ENCODE measurements around the gene C12orf75. TPM values are rescaled to one million over a fixed set of nuclear protein-coding genes. Genes with fewer than 3 reads are reported as not detected.

The C12orf75 gene
- total and polyA plus RNA-seq, 2 of the 13 experiments (the other 11 are each of a cell fraction or from before 2014, with no cell fraction given), result 16.1 to 19.8 TPM

DNA sequence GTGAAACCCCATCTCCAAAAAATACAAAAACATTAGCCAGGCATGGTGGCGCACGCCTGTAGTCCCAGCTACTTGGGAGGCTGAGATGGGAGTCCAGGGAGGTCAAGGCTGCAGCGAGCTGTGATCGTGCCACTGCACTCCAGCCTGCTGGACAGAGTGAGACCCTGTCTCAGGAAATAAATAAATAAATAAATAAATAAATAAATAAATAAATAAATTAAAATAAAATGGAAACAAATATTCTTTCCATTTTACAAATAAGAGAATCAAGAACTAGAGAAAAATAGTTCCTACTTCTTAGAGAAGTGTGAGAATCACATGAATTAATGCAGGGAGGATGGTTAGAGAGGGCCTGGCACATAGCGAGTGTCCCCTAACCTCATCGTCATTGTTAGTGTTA, 53.7 kb downstream of the C12orf75 start:
- CTCF ChIA-PET (ENCODE audit: low intra/inter-chr PET ratio, low total read pairs), result interaction anchor here (1.3 to 1.6 kb wide), 2 partner anchors 105 to 106 kb away, joined by 3 to 6 read pairs; no protein-coding TSS in a partner anchor
- FAIRE-seq, result no peak
- DNase-seq (ENCODE audit: low spot score), result no peak
- Histone ChIP-seq H4K20me1 (ENCODE audit: insufficient read depth, low read length) (no peaks in the 10 kb centered on the region), H3K79me2 (ENCODE audit: insufficient read depth, low read length) (no peaks in the 10 kb centered on the region), H2AFZ (ENCODE audit: low read length) (no peak overlapping the region), H3K4me3 (replicated peaks in 1 of 3; ENCODE audit: insufficient read depth in 1 of 3, low read depth in 2 of 3, low read length in 3 of 3) (no peak overlapping the region), H3K27ac (ENCODE audit: extremely low read length, insufficient read depth, low read length) (no peak overlapping the region), H3K9ac (ENCODE audit: insufficient read depth, low read depth, low read length) (no peak overlapping the region), H3K9me3 (ENCODE audit: low read length) (no peaks in the 10 kb centered on the region), H3K4me1 (ENCODE audit: insufficient read depth, low read length) (peaks cover 7% of the 10 kb centered on the region), H3K36me3 (replicated peaks in 1 of 2; ENCODE audit: control insufficient read depth in 1 of 2, insufficient read depth in 2 of 2, low read length in 2 of 2) (no peaks in the 10 kb centered on the region), H3K4me2 (ENCODE audit: low read depth, low read length) (no peak overlapping the region), H3K27me3 (ENCODE audit: control insufficient read depth in 1 of 2, insufficient read depth in 2 of 2, low read length in 2 of 2) (no peaks in the 10 kb centered on the region)
- in situ Hi-C loops (cut with HindIII; ENCODE audit: extremely low pct_ligation_motif_present, low pct_unique_long_range_greater_than_20kb), result loop anchor here (5.0 to 25.0 kb wide), 2 partner anchors 107 to 397 kb away; partner anchors contain the start of gene NOPCHAP1
- no peak for ATAC-seq
- BruUV-seq (replicated peaks), result no TSS peak
- WGBS (ENCODE audit: low lambda C conversion rate), result 82% methylated on average over 6 of the region's 6 CpGs
- TF ChIP-seq ZNF644 (CRISPR knock-in tag; IDR thresholded peaks at IDR 0.05; ENCODE audit: low read depth) (no peak), DPF2 (CRISPR knock-in tag; IDR thresholded peaks at IDR 0.05; ENCODE audit: borderline replicate concordance, low read depth) (no peak), KAT2B (IDR thresholded peaks at IDR 0.05; ENCODE audit: borderline replicate concordance, low read depth, low read length) (no peak), KDM2A (CRISPR knock-in tag; IDR thresholded peaks at IDR 0.05; ENCODE audit: borderline replicate concordance, low read depth) (no peak), ZNF83 (CRISPR knock-in tag; IDR thresholded peaks at IDR 0.05; ENCODE audit: borderline replicate concordance) (no peak), ZNF780A (CRISPR knock-in tag; IDR thresholded peaks at IDR 0.05) (no peak), ZBTB20 (CRISPR knock-in tag; IDR thresholded peaks at IDR 0.05; ENCODE audit: borderline replicate concordance, low read depth) (no peak), SIX4 (CRISPR knock-in tag; IDR thresholded peaks at IDR 0.05) (no peak), ZNF160 (CRISPR knock-in tag; IDR thresholded peaks at IDR 0.05) (no peak), KMT2B (CRISPR knock-in tag; IDR thresholded peaks at IDR 0.05) (no peak)
- TF ChIP-seq, protein P1, sequence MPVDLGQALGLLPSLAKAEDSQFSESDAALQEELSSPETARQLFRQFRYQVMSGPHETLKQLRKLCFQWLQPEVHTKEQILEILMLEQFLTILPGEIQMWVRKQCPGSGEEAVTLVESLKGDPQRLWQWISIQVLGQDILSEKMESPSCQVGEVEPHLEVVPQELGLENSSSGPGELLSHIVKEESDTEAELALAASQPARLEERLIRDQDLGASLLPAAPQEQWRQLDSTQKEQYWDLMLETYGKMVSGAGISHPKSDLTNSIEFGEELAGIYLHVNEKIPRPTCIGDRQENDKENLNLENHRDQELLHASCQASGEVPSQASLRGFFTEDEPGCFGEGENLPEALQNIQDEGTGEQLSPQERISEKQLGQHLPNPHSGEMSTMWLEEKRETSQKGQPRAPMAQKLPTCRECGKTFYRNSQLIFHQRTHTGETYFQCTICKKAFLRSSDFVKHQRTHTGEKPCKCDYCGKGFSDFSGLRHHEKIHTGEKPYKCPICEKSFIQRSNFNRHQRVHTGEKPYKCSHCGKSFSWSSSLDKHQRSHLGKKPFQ (CRISPR knock-in tag; IDR thresholded peaks at IDR 0.05; ENCODE audit: insufficient replicate concordance), result no peak
- TF ChIP-seq, protein P2, sequence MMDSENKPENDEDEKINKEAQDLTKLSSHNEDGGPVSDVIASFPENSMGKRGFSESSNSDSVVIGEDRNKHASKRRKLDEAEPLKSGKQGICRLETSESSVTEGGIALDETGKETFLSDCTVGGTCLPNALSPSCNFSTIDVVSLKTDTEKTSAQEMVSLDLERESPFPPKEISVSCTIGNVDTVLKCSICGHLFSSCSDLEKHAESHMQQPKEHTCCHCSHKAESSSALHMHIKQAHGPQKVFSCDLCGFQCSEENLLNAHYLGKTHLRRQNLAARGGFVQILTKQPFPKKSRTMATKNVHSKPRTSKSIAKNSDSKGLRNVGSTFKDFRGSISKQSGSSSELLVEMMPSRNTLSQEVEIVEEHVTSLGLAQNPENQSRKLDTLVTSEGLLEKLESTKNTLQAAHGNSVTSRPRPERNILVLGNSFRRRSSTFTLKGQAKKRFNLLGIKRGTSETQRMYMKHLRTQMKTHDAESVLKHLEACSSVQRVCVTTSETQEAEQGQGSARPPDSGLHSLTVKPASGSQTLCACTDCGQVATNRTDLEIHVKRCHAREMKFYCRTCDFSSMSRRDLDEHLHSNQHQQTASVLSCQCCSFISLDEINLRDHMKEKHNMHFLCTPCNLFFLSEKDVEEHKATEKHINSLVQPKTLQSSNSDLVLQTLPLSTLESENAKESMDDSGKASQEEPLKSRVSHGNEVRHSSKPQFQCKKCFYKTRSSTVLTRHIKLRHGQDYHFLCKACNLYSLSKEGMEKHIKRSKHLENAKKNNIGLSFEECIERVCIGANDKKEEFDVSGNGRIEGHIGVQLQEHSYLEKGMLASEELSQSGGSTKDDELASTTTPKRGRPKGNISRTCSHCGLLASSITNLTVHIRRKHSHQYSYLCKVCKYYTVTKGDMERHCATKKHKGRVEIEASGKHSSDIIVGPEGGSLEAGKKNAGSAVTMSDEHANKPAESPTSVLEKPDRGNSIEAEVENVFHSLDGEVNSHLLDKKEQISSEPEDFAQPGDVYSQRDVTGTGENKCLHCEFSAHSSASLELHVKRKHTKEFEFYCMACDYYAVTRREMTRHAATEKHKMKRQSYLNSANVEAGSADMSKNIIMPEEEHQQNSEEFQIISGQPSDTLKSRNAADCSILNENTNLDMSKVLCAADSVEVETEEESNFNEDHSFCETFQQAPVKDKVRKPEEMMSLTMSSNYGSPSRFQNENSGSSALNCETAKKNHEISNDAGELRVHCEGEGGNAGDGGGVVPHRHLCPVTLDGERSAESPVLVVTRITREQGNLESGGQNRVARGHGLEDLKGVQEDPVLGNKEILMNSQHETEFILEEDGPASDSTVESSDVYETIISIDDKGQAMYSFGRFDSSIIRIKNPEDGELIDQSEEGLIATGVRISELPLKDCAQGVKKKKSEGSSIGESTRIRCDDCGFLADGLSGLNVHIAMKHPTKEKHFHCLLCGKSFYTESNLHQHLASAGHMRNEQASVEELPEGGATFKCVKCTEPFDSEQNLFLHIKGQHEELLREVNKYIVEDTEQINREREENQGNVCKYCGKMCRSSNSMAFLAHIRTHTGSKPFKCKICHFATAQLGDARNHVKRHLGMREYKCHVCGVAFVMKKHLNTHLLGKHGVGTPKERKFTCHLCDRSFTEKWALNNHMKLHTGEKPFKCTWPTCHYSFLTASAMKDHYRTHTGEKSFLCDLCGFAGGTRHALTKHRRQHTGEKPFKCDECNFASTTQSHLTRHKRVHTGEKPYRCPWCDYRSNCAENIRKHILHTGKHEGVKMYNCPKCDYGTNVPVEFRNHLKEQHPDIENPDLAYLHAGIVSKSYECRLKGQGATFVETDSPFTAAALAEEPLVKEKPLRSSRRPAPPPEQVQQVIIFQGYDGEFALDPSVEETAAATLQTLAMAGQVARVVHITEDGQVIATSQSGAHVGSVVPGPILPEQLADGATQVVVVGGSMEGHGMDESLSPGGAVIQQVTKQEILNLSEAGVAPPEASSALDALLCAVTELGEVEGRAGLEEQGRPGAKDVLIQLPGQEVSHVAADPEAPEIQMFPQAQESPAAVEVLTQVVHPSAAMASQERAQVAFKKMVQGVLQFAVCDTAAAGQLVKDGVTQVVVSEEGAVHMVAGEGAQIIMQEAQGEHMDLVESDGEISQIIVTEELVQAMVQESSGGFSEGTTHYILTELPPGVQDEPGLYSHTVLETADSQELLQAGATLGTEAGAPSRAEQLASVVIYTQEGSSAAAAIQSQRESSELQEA (CRISPR knock-in tag; IDR thresholded peaks at IDR 0.05; ENCODE audit: not compliant biosample characterization), result no peak
- TF ChIP-seq, protein P3, sequence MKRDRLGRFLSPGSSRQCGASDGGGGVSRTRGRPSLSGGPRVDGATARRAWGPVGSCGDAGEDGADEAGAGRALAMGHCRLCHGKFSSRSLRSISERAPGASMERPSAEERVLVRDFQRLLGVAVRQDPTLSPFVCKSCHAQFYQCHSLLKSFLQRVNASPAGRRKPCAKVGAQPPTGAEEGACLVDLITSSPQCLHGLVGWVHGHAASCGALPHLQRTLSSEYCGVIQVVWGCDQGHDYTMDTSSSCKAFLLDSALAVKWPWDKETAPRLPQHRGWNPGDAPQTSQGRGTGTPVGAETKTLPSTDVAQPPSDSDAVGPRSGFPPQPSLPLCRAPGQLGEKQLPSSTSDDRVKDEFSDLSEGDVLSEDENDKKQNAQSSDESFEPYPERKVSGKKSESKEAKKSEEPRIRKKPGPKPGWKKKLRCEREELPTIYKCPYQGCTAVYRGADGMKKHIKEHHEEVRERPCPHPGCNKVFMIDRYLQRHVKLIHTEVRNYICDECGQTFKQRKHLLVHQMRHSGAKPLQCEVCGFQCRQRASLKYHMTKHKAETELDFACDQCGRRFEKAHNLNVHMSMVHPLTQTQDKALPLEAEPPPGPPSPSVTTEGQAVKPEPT (CRISPR knock-in tag; IDR thresholded peaks at IDR 0.05; ENCODE audit: low read depth), result no peak
- POLR2A ChIA-PET, result no interaction called here
- intact Hi-C loops (cut with micrococcal nuclease; ENCODE audit: unreplicated experiment), result loop anchor here (5.0 kb wide), 1 partner anchor 147 kb away; the partner anchor contains the start of gene APPL2

Measured in HepG2 (cell line).